ENCODE results near the gene RELN. TPM values are rescaled to one million over a fixed set of nuclear protein-coding genes. Genes with fewer than 3 reads are reported as not detected.
A peak's percentile ranks its signal among the peaks of the same experiment; 100 is the strongest.

Gene RELN
- total and polyA plus RNA-seq, 4 donors = 31.9 to 131 (median 69.7) TPM

DNA sequence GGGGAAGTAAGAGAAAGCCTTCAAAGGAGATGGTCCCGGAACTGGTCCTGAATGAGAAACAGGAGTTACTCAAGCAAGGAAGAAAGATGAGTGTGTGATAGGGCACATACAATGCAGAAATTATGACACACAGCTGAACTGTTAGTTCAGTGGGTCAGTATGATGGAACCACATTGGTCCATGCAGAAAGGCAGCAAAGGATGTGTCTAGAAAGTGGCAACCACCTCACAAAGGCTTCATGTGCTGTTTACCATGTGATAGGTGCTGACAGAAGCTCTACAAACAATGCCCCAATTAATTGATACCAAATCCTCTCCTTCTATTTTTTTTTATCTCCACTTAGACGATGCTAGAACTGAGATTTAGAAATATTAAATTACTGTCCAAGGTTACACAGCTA is 258.3 kb downstream of the RELN start:
- Histone ChIP-seq H3K4me1 (ENCODE audit: control insufficient read depth, insufficient read depth, low read length) (no peaks in the 10 kb centered on the region), H3K27ac (ENCODE audit: low read depth, low read length) (no peak overlapping the region), H3K27me3 (ENCODE audit: control insufficient read depth, insufficient read depth, low read length) (no peaks in the 10 kb centered on the region), H3K36me3 (ENCODE audit: control insufficient read depth, insufficient read depth, low read length) (no peaks in the 10 kb centered on the region), H3K4me3 (ENCODE audit: low read depth, low read length) (no peak overlapping the region), H3K9me3 (ENCODE audit: control insufficient read depth, insufficient read depth, low read length) (no peaks in the 10 kb centered on the region)
- WGBS (ENCODE audit: insufficient coverage) = 100% methylated on average over 1 of the region's 2 CpGs
- DNase-seq (ENCODE audit: low read depth in 4 of 6, low spot score in 6 of 6) = no peak

DNA sequence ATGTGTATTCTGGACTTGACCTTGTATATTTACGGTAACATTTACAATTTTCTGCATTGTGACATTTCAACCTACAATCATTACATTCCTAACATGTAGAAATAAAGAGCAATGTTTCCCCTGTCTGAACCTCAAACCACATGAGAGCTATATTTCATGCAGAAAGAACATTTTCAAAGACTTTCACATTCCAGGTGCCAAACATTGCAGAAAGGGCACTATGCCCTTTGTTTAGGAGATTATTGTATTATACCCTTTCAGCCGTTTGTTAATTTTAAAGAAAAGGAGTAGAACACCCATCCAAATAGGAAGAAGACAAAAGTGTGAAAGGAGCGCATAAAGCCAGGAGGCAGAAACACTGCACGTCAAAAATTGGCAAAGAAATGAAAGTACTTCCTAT is 260.4 kb downstream of the RELN start:
- no peaks in the 10 kb centered on the region for H3K36me3 ChIP-seq (ENCODE audit: control insufficient read depth, insufficient read depth, low read length)
- no peak for DNase-seq (ENCODE audit: low read depth in 4 of 6, low spot score in 6 of 6)
- no CpG with 5 or more reads among the region's 4 CpGs for WGBS (ENCODE audit: insufficient coverage)

DNA sequence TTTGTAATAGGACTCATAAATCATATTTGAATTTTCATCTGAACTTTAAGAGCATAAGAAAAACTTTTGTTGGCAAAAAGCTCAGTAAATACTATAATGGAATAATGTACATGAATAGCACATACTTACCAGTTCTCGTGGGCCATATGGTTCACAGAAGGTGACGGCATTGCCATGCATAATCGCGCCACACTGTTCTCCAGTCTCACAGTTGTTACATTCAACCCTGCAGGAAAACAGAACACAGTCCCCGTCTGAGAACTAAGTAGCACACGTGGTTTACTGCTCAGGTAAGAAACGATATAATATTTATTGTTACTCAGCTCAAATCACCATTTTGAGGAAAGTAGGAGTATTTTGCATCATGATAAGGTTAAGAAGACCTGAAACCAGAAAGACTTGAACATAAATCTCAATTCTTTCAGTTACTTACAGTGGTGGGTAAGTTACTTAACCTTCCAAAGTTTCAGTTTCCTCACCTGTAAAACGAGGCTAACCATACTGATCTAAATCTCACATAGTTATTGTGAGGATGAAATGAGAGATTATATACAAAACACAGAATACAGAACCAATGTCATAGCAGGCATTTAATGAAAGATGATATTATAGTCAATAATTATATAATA is 261.4 kb downstream of the RELN start:
- peak in 2 of 6 donors; percentile 26 to 65 for DNase-seq (ENCODE audit: low read depth in 4 of 6, low spot score in 6 of 6)
- H3K4me3 ChIP-seq (ENCODE audit: low read depth, low read length) = no peak overlapping the region
- no peak overlapping the region for H3K27ac ChIP-seq (ENCODE audit: low read depth, low read length)
- H3K9me3 ChIP-seq (ENCODE audit: control insufficient read depth, insufficient read depth, low read length) = no peaks in the 10 kb centered on the region
- 81% methylated on average over 4 of the region's 8 CpGs for WGBS (ENCODE audit: insufficient coverage)
- no peaks in the 10 kb centered on the region for H3K36me3 ChIP-seq (ENCODE audit: control insufficient read depth, insufficient read depth, low read length)
- H3K27me3 ChIP-seq (ENCODE audit: control insufficient read depth, insufficient read depth, low read length) = no peaks in the 10 kb centered on the region
- H3K4me1 ChIP-seq (ENCODE audit: control insufficient read depth, insufficient read depth, low read length) = no peaks in the 10 kb centered on the region

More for the DNA sequence above, 260.4 kb downstream of the RELN start:
- Histone ChIP-seq H3K4me1 (ENCODE audit: control insufficient read depth, insufficient read depth, low read length) (no peaks in the 10 kb centered on the region), H3K9me3 (ENCODE audit: control insufficient read depth, insufficient read depth, low read length) (no peaks in the 10 kb centered on the region), H3K27ac (ENCODE audit: low read depth, low read length) (no peak overlapping the region), H3K4me3 (ENCODE audit: low read depth, low read length) (no peak overlapping the region), H3K27me3 (ENCODE audit: control insufficient read depth, insufficient read depth, low read length) (no peaks in the 10 kb centered on the region)

DNA sequence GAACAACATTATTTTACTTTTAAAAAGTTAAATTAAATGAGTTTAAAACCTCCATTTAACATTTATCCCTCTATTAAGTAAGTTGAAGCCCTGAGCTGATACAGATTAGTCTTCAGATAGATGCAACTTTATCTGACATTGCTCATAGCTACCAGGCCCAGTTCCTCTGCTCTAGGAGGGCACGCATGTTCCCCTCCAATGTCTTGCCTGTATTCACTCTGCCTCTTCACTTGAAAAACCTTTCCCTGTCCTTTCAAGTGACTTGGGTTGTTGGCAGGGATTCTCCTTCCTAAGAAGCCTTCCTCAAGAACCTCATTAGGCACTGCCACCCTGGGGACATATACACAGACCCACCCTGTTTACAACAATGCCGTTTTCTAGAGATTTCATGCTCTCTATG is 270.4 kb downstream of the RELN start:
- Histone ChIP-seq H3K27ac (ENCODE audit: low read depth, low read length) (no peak overlapping the region), H3K4me1 (ENCODE audit: control insufficient read depth, insufficient read depth, low read length) (no peaks in the 10 kb centered on the region), H3K9me3 (ENCODE audit: control insufficient read depth, insufficient read depth, low read length) (no peaks in the 10 kb centered on the region), H3K36me3 (ENCODE audit: control insufficient read depth, insufficient read depth, low read length) (no peaks in the 10 kb centered on the region), H3K27me3 (ENCODE audit: control insufficient read depth, insufficient read depth, low read length) (no peaks in the 10 kb centered on the region), H3K4me3 (ENCODE audit: low read depth, low read length) (no peak overlapping the region)
- WGBS (ENCODE audit: insufficient coverage) = 75% methylated on average over 2 of the region's 2 CpGs
- DNase-seq (ENCODE audit: low read depth in 4 of 6, low spot score in 6 of 6) = no peak

DNA sequence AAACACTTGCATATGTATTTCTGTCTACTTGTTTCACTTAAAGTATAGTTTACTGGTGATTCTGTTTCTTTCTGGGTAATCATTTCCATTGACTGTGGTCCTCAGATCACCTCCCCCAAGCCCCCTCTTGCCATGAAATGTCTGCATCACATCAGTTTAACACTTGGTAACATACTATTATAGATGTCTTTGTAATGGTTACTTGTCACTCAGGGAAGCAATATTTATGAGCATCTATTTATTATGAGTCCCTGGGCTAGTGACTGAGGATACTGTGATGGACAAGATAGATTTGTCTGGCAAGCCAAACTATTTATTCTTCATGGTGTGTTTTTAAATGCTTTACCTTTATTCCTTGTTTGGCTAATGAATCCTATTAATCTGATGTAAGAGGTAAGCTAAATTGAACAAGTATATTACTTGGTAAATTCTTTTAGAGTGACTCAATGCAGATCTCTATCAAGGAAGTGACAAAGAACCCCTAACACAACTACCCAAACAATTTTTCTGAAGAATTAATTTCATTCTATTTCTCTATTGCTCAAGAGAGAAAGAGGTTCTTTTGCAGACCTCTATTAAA is 270.9 kb downstream of the RELN start:
- H3K4me3 ChIP-seq (ENCODE audit: low read depth, low read length) = no peak overlapping the region
- no peaks in the 10 kb centered on the region for H3K36me3 ChIP-seq (ENCODE audit: control insufficient read depth, insufficient read depth, low read length)
- no peaks in the 10 kb centered on the region for H3K27me3 ChIP-seq (ENCODE audit: control insufficient read depth, insufficient read depth, low read length)
- no peak overlapping the region for H3K27ac ChIP-seq (ENCODE audit: low read depth, low read length)
- DNase-seq (ENCODE audit: low read depth in 4 of 6, low spot score in 6 of 6) = no peak
- H3K9me3 ChIP-seq (ENCODE audit: control insufficient read depth, insufficient read depth, low read length) = no peaks in the 10 kb centered on the region
- H3K4me1 ChIP-seq (ENCODE audit: control insufficient read depth, insufficient read depth, low read length) = no peaks in the 10 kb centered on the region

DNA sequence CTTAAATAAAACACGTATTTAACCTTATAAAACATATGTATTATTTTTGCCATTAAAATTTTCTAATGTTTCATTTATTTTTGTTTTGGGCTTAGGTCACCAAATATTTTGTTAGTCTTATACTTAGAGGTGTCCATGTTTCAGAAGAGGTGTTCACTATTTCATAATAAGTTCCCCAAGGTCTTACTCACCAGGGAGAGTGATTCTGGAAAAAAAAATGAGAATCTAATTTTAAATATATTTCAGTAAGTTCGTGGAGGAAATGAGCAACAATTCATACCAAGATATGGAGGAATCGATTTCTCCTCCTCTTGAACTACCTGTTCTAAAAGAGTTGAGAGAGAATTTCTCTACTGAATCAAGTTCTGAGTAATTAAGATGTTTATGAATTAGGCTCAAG is 271.9 kb downstream of the RELN start:
- WGBS (ENCODE audit: insufficient coverage) = no CpG with 5 or more reads among the region's 3 CpGs
- no peaks in the 10 kb centered on the region for H3K9me3 ChIP-seq (ENCODE audit: control insufficient read depth, insufficient read depth, low read length)
- no peak overlapping the region for H3K4me3 ChIP-seq (ENCODE audit: low read depth, low read length)
- no peaks in the 10 kb centered on the region for H3K36me3 ChIP-seq (ENCODE audit: control insufficient read depth, insufficient read depth, low read length)
- H3K4me1 ChIP-seq (ENCODE audit: control insufficient read depth, insufficient read depth, low read length) = no peaks in the 10 kb centered on the region
- no peak for DNase-seq (ENCODE audit: low read depth in 4 of 6, low spot score in 6 of 6)
- no peak overlapping the region for H3K27ac ChIP-seq (ENCODE audit: low read depth, low read length)
- no peaks in the 10 kb centered on the region for H3K27me3 ChIP-seq (ENCODE audit: control insufficient read depth, insufficient read depth, low read length)

DNA sequence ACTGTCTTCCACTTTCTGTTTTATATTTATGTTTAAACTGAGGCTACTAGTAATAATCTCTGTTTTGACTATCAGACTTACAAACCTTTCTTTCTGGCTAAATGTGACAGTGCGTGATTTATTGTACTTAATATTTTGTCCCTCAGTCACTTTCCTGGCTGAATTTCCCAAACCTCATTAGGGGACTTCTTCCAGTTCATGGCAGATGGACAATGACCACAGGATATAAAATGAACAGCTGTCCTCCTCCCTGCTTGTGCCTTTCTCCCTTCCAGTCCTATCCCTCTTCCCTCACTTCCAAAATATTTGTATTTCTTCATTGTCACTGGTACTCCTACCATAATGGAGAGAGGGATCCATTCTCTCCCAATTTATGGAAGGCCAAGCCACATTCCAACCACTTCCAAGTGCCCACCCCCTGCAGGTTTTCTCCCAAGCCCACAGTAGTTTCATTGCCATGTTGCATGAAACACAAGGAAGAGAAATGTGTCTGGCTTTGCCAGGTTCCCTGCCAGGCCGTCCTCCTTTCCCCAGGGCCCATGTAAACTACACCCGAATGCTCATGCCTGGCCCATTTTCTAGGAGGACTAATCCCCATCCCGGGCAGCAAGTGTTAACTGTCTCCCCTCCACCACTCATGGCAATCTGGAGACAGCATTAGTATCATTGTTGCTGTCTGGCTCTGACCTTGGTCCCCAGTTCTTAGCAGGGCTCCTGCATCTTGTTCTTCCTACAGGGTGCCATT is 273.9 kb downstream of the RELN start:
- Histone ChIP-seq H3K4me1 (ENCODE audit: control insufficient read depth, insufficient read depth, low read length) (no peaks in the 10 kb centered on the region), H3K4me3 (ENCODE audit: low read depth, low read length) (no peak overlapping the region), H3K27ac (ENCODE audit: low read depth, low read length) (no peak overlapping the region), H3K36me3 (ENCODE audit: control insufficient read depth, insufficient read depth, low read length) (no peaks in the 10 kb centered on the region), H3K9me3 (ENCODE audit: control insufficient read depth, insufficient read depth, low read length) (no peaks in the 10 kb centered on the region), H3K27me3 (ENCODE audit: control insufficient read depth, insufficient read depth, low read length) (peaks cover 2% of the 10 kb centered on the region)
- DNase-seq (ENCODE audit: low read depth in 4 of 6, low spot score in 6 of 6) = peak in 1 of 6 donors; percentile 5
- whole genome bisulfite sequencing (ENCODE audit: insufficient coverage) = 39% methylated on average over 2 of the region's 4 CpGs

DNA sequence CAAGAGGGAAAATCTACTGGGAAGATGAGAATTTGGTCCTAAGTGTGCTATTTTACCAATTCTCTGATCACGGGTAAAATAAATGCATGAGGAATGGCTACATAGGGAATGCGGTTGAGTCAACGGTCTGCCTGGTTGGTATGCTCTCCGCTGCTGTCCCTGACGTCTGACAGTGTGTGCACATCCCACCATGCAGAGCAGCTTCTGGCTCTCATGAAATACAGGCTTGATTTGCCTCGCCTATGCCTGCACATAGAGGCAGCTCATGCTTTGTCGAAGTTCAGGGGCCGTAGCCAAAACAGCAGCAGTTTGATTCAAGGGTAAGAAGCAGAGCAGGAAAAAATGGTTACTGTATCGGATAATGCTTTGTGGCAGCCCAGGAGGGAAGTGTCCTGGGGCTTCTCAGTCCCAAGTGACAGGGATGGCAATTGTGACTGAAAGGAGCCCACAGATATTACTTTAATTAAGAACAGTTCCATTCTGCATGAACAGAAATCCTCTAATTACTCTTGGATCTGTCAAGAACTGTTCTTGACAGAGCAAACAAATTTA is 275.0 kb downstream of the RELN start:
- no peak overlapping the region for H3K4me3 ChIP-seq (ENCODE audit: low read depth, low read length)
- no peaks in the 10 kb centered on the region for H3K4me1 ChIP-seq (ENCODE audit: control insufficient read depth, insufficient read depth, low read length)
- DNase-seq (ENCODE audit: low read depth in 4 of 6, low spot score in 6 of 6) = peak in 2 of 6 donors; percentile 14 to 80
- peaks cover 2% of the 10 kb centered on the region for H3K27me3 ChIP-seq (ENCODE audit: control insufficient read depth, insufficient read depth, low read length)
- H3K9me3 ChIP-seq (ENCODE audit: control insufficient read depth, insufficient read depth, low read length) = no peaks in the 10 kb centered on the region
- H3K27ac ChIP-seq (ENCODE audit: low read depth, low read length) = no peak overlapping the region
- H3K36me3 ChIP-seq (ENCODE audit: control insufficient read depth, insufficient read depth, low read length) = no peaks in the 10 kb centered on the region
- WGBS (ENCODE audit: insufficient coverage) = 43% methylated on average over 8 of the region's 9 CpGs

DNA sequence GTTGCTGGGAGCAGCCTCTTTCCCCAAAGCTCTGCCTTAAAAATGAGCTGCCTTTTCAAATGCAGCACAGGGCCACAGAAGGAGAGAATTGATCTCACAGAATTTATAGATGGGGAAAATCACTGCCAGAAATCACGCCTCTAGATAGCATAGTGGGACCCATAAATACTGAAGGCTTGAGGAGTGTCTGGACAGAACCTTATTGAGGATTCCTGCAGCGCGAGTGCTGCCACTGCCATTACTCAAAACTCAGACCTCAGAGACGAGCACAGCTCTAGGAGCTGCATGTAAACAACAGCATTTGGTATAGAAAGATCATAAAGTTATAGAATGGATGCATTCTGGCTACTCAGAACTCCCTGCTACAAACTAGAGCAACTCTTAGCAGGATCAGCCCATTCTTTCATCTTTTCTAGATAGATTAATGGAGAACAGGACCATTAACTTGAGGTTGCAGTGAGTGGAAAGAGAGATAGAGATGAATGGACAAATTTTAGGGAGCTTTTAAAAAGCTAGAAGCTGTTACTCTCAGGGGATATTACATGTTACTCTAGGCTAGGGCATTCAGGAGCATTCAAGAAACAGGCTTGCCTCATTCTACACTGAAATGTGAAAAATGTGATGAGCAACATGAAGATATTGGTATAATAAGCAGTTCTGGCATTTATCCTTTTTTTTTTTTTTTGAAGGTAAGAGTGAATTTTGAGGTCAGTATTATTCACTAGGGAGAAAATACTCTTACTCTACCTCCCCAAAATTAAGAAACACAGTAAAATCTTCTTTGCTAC is 276.3 kb downstream of the RELN start:
- DNase-seq (ENCODE audit: low read depth in 4 of 6, low spot score in 6 of 6) = peak in 1 of 6 donors; percentile 73

More for the DNA sequence above, 276.3 kb downstream of the RELN start:
- H3K4me1 ChIP-seq (ENCODE audit: control insufficient read depth, insufficient read depth, low read length) = no peaks in the 10 kb centered on the region
- H3K36me3 ChIP-seq (ENCODE audit: control insufficient read depth, insufficient read depth, low read length) = no peaks in the 10 kb centered on the region
- no peak overlapping the region for H3K27ac ChIP-seq (ENCODE audit: low read depth, low read length)
- H3K4me3 ChIP-seq (ENCODE audit: low read depth, low read length) = no peak overlapping the region
- peaks cover 2% of the 10 kb centered on the region for H3K27me3 ChIP-seq (ENCODE audit: control insufficient read depth, insufficient read depth, low read length)
- WGBS (ENCODE audit: insufficient coverage) = no CpG with 5 or more reads among the region's 4 CpGs
- H3K9me3 ChIP-seq (ENCODE audit: control insufficient read depth, insufficient read depth, low read length) = no peaks in the 10 kb centered on the region
